B cell (primary cell): ENCODE results near the gene MMP14. TPM values are rescaled to one million over a fixed set of nuclear protein-coding genes. Genes with fewer than 3 reads are reported as not detected.

Source experiments
- ATAC-seq: fragments of 200-7000 bp; cut with Tn5 transposase; one replicate; pipeline ENCODE4 v1.10.0; 2021; ENCODE audit warnings: low read depth, mild to moderate bottlenecking, moderate number of reproducible peaks, moderate library complexity
- CTCF ChIA-PET: fragments of 350-600 bp; sonication (Branson Sonifier 250); formaldehyde crosslinking; loops from one replicate; lab custom pipeline; 2021; ENCODE audit warnings: antibody characterized with exemption, inconsistent platforms; lab: Charles Lee
- POLR2A ChIA-PET: fragments of 350-600 bp; sonication (Branson Sonifier 250); formaldehyde crosslinking; loops from one replicate; lab custom pipeline; 2021; ENCODE audit warnings: antibody characterized with exemption; lab: Charles Lee
- DNase-seq: peaks from one replicate; pipeline ENCODE4 v3.0.0; 2013
- H2AFZ ChIP-seq: 2 replicates; pipeline ENCODE4 v1.6.1; 2012; ENCODE audit warnings: mild to moderate bottlenecking, low read depth, low read length; ENCODE audit not compliant: insufficient read depth, poor library complexity, severe bottlenecking
- H3K27ac ChIP-seq, 2 donors: 1 replicate in 1 of 2; 2 replicates in 1 of 2; pipeline ENCODE4 v1.5.1; 2012 to 2013; ENCODE audit warnings: low read length in 2 of 2, mild to moderate bottlenecking in 2 of 2, moderate library complexity in 1 of 2
- H3K27me3 ChIP-seq, 4 experiments: fragments of 200-600 bp in 1 of 4; sonication (generic) in 1 of 4; replicated peaks in 1 of 4; 1 replicate in 2 of 4; 2 replicates in 2 of 4; pipeline versions ENCODE4 v1.6.1 to v1.7.0; 2013 to 2016; ENCODE audit warnings: low read length in 3 of 4, mild to moderate bottlenecking in 2 of 4, mixed read lengths in 1 of 4, moderate library complexity in 1 of 4; ENCODE audit not compliant: insufficient read depth in 4 of 4, control insufficient read depth in 3 of 4; ENCODE audit errors: control extremely low read depth in 1 of 4
- H3K36me3 ChIP-seq, 2 experiments: replicated peaks in 1 of 2; 1 replicate in 1 of 2; 2 replicates in 1 of 2; pipeline versions ENCODE4 v1.6.1 to v1.7.1; 2013; ENCODE audit warnings: low read length in 1 of 2; ENCODE audit not compliant: insufficient read depth in 2 of 2, control insufficient read depth in 1 of 2; ENCODE audit errors: control extremely low read depth in 1 of 2, extremely low read depth in 1 of 2
- H3K4me1 ChIP-seq, 2 donors: fragments of 200-600 bp in 1 of 2; sonication (generic) in 1 of 2; 1 replicate in 1 of 2; 2 replicates in 1 of 2; pipeline versions ENCODE4 v1.5.1 to v1.6.1; 2013 to 2017; ENCODE audit warnings: low read length in 2 of 2; ENCODE audit not compliant: control insufficient read depth in 2 of 2, insufficient read depth in 2 of 2
- H3K4me2 ChIP-seq: replicated peaks from 2 replicates; pipeline ENCODE3; 2012; ENCODE audit warnings: mild to moderate bottlenecking, low read depth, low read length; ENCODE audit not compliant: poor library complexity, severe bottlenecking
- H3K4me3 ChIP-seq, 5 experiments: fragments of 200-600 bp in 1 of 5; sonication (generic) in 1 of 5; 1 replicate in 3 of 5; 2 replicates in 2 of 5; pipeline versions ENCODE4 v1.5.1 to v1.7.0; 2011 to 2016; ENCODE audit warnings: low read length in 4 of 5, mild to moderate bottlenecking in 4 of 5, low read depth in 2 of 5, control low read depth in 1 of 5, moderate library complexity in 1 of 5; ENCODE audit not compliant: insufficient read depth in 1 of 5; ENCODE audit errors: control extremely low read depth in 1 of 5, extremely low read depth in 1 of 5
- H3K79me2 ChIP-seq: fragments of 200-600 bp; sonication (generic); one replicate; pipeline ENCODE4 v1.6.0; 2016; ENCODE audit warnings: low read length; ENCODE audit not compliant: control insufficient read depth, insufficient read depth
- H3K9ac ChIP-seq: fragments of 200-600 bp; sonication (generic); 2 replicates; pipeline ENCODE4 v1.6.1; 2017; ENCODE audit warnings: mild to moderate bottlenecking, low read length, moderate library complexity
- H3K9me3 ChIP-seq, 3 donors: one replicate each; pipeline versions ENCODE4 v1.6.1 to v1.7.1; 2013; ENCODE audit warnings: low read length in 2 of 3; ENCODE audit not compliant: control insufficient read depth in 2 of 3, insufficient read depth in 1 of 3; ENCODE audit errors: control extremely low read depth in 1 of 3
- H4K20me1 ChIP-seq: 2 replicates; pipeline ENCODE4 v1.6.0; 2012; ENCODE audit warnings: mild to moderate bottlenecking, low read length; ENCODE audit not compliant: insufficient read depth, control insufficient read depth, poor library complexity, severe bottlenecking
- H3K27ac Mint-ChIP-seq: one replicate; pipeline ENCODE4 v1.8.0; 2021; ENCODE audit warnings: mixed read lengths
- H3K27me3 Mint-ChIP-seq: one replicate; pipeline ENCODE4 v1.8.0; 2021; ENCODE audit warnings: mixed read lengths
- H3K4me1 Mint-ChIP-seq: one replicate; pipeline ENCODE4 v1.8.0; 2021; ENCODE audit warnings: mixed read lengths
- H3K4me3 Mint-ChIP-seq: one replicate; pipeline ENCODE4 v1.8.0; 2021; ENCODE audit warnings: mixed read lengths
- H3K9me3 Mint-ChIP-seq: one replicate; pipeline ENCODE4 v1.8.0; 2022; ENCODE audit warnings: mixed read lengths; ENCODE audit not compliant: insufficient read depth
- CTCF ChIP-seq: fragments of 200-600 bp; IDR thresholded peaks from one replicate; pipeline ENCODE4 v1.8.0; 2022; ENCODE audit warnings: antibody characterized with exemption, mild to moderate bottlenecking
- EZH2 ChIP-seq: IDR thresholded peaks from 2 replicates; pipeline ENCODE4 v1.6.1; 2012; ENCODE audit warnings: borderline replicate concordance, low read depth, mild to moderate bottlenecking, moderate library complexity, low read length; ENCODE audit not compliant: insufficient read depth, poor library complexity, severe bottlenecking
- WGBS: methylation state at CpG from one replicate; pipeline ENCODE4 v1.1.5; 2013; ENCODE audit warnings: missing lambda C conversion rate; ENCODE audit not compliant: insufficient coverage; 5-methylcytosine and 5-hydroxymethylcytosine counted together
- intact Hi-C: fragments of 100-400 bp; cut with micrococcal nuclease; formaldehyde crosslinking; loops from one replicate; pipeline ENCODE4 v1.10.0; 2022
- polyA plus RNA-seq: library from polyadenylated mRNA; depleted of rRNA; stranded (reverse); fragments of >200 nt; gene quantifications from 2 replicates; pipeline ENCODE4 v1.2.3, GENCODE V29; 2012
- total RNA-seq, 2 donors: library from RNA; stranded (reverse); fragments of 120-200 nt in 1 of 2; gene quantifications; 1 replicate in 1 of 2; 2 replicates in 1 of 2; pipeline versions ENCODE4 v1.2.3 to v1.2.4, GENCODE V29; 2013 to 2022

The MMP14 gene
- total and polyA plus RNA-seq, 2 donors (not counting 1 experiment from before 2014, with no cell fraction given), result 1.0 to 3.5 TPM

- Histone ChIP-seq H3K4me3 (peak overlapping the region; percentile 49 to 85 (median 56)), H3K9me3 (no peaks in the 10 kb centered on the region), H2AFZ (peak overlapping the region; percentile 84), H3K9ac (peak overlapping the region; percentile 74), H3K36me3 (no peaks in the 10 kb centered on the region), H3K4me1 (peaks cover 31 to 47% of the 10 kb centered on the region in 2 donors), H3K27me3 (no peaks in the 10 kb centered on the region), H3K27ac (peak overlapping the region; percentile 65 to 71), H3K4me2 (peak overlapping the region; percentile 77), H3K79me2 (no peaks in the 10 kb centered on the region), H4K20me1 (no peaks in the 10 kb centered on the region)
- TF ChIP-seq EZH2, result no peak
- TF ChIP-seq CTCF, result peak; percentile 82
- peak overlapping the region; percentile 94 for H3K27ac Mint-ChIP-seq
- ATAC-seq, result peak; percentile 67
- no peaks in the 10 kb centered on the region for H3K9me3 Mint-ChIP-seq
- no peaks in the 10 kb centered on the region for H3K27me3 Mint-ChIP-seq
- H3K4me1 Mint-ChIP-seq, result peaks cover 61% of the 10 kb centered on the region
- peak overlapping the region; percentile 88 for H3K4me3 Mint-ChIP-seq
- CTCF ChIA-PET, result interaction anchor here (0.5 to 7.8 kb wide), 33 partner anchors 10 to 504 kb away, joined by 3 to 207 read pairs (median 7); partner anchors contain the start of genes ABHD4, AJUBA, LRP10 and MMP14
- peak; percentile 87 for DNase-seq
- POLR2A ChIA-PET, result interaction anchor here (0.6 to 2.1 kb wide), 14 partner anchors 9 to 348 kb away, joined by 3 to 20 read pairs (median 5); no protein-coding TSS in a partner anchor
- intact Hi-C loops, result loop anchor here (1.0 to 2.0 kb wide), 7 partner anchors 31 to 266 kb away; partner anchors contain the start of gene LRP10
- under 1% methylated on average over 28 of the region's 34 CpGs for WGBS
These were observed 13.8 kb upstream of the MMP14 start for GRCh38 chr14:22822571-22823098.

- H3K4me1 ChIP-seq, result peaks cover 26 to 42% of the 10 kb centered on the region in 2 donors
- ATAC-seq, result no peak
- peaks cover 7% of the 10 kb centered on the region for H3K79me2 ChIP-seq
- H3K9me3 Mint-ChIP-seq, result no peaks in the 10 kb centered on the region
- peaks cover 0 to 3% (median 0%) of the 10 kb centered on the region in 3 donors for H3K9me3 ChIP-seq
- intact Hi-C loops, result no loop called here
- POLR2A ChIA-PET, result interaction anchor here (0.6 to 1.5 kb wide), 6 partner anchors 8 to 75 kb away, joined by 3 to 10 read pairs (median 6); no protein-coding TSS in a partner anchor
- peak overlapping the region; percentile 78 for H2AFZ ChIP-seq
- H3K4me2 ChIP-seq, result peak overlapping the region; percentile 61
- no peaks in the 10 kb centered on the region for H4K20me1 ChIP-seq
- H3K27me3 Mint-ChIP-seq, result no peaks in the 10 kb centered on the region
- no peaks in the 10 kb centered on the region for H3K36me3 ChIP-seq
- H3K27ac ChIP-seq, result peak overlapping the region in 1 of 2 donors; percentile 12
- peak overlapping the region; percentile 63 for H3K4me3 Mint-ChIP-seq
- H3K4me3 ChIP-seq, result peak overlapping the region in 3 of 5 experiments; percentile 4 to 40 (median 5)
- 9% methylated on average over 6 of the region's 8 CpGs for WGBS
- H3K9ac ChIP-seq, result no peak overlapping the region
- peak overlapping the region; percentile 86 for H3K27ac Mint-ChIP-seq
- no peaks in the 10 kb centered on the region for H3K27me3 ChIP-seq
- CTCF ChIA-PET, result interaction anchor here (0.8 to 7.8 kb wide), 11 partner anchors 13 to 254 kb away, joined by 3 to 207 read pairs (median 23); partner anchors contain the start of genes LRP10, MMP14 and OXA1L
- peaks cover 52% of the 10 kb centered on the region for H3K4me1 Mint-ChIP-seq
- TF ChIP-seq CTCF (no peak), EZH2 (no peak)
- no peak for DNase-seq
These were observed 11.6 kb upstream of the MMP14 start for GRCh38 chr14:22824711-22825359.
